ENCODE results near the gene HDAC4. TPM values are rescaled to one million over a fixed set of nuclear protein-coding genes. Genes with fewer than 3 reads are reported as not detected.

HDAC4 gene
- total and polyA plus RNA-seq, 2 of the 8 experiments (the other 6 are each of a cell fraction or from before 2014, with no cell fraction given): 15.4 to 31.5 TPM

DNA sequence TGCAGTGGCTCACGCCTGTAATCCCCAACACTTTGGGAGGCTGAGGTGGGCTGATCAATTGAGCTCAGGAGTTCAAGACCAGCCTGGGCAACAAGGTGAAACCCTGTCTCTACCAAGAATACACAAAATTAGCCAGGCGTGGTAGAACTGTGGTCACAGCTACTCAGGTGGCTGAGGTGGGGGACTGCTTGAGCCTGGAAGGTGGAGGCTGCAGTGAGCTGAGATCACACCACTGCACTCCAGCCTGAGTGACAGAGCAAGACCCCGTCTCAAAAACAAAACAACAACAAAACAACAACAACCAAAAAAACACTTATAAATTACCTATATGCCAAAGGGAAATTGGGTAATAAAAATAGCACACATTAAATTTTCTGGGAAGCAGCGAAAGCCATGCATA lies 141.6 kb downstream of the HDAC4 start:
- Histone ChIP-seq H2BK20ac (ENCODE audit: low read length) (no peak overlapping the region), H3K4me1 (replicated peaks in 1 of 4; ENCODE audit: control insufficient read depth in 3 of 4, insufficient read depth in 4 of 4, low read length in 3 of 4) (peaks cover 0 to 7% (median 2%) of the 10 kb centered on the region in 4 experiments; a peak in 3 of 7 replicates), H2AK5ac (ENCODE audit: low read depth, low read length) (no peak overlapping the region), H4K91ac (replicated peaks; ENCODE audit: insufficient read length, low read length) (no peak overlapping the region), H4K8ac (ENCODE audit: extremely low read depth, insufficient read depth, low read length) (no peak overlapping the region), H4K20me1 (replicated peaks in 1 of 2; ENCODE audit: control insufficient read depth in 1 of 2, insufficient read depth in 2 of 2, low read length in 2 of 2) (peaks cover 7 to 10% of the 10 kb centered on the region in 2 experiments), H3K79me1 (ENCODE audit: low read depth, low read length) (peaks cover 16% of the 10 kb centered on the region), H3K27ac (ENCODE audit: low read depth, low read length) (no peak overlapping the region), H3K9ac (replicated peaks in 1 of 4; ENCODE audit: extremely low read depth in 1 of 4, low read depth in 3 of 4, low read length in 3 of 4) (no peak overlapping the region), H2AFZ (ENCODE audit: low read length) (no peak overlapping the region), H3K18ac (ENCODE audit: extremely low read depth, low read length) (no peak overlapping the region), H3K27me3 (replicated peaks in 1 of 4; ENCODE audit: control insufficient read depth in 3 of 4, extremely low read depth in 1 of 4, insufficient read depth in 3 of 4, low read length in 3 of 4) (no peaks in the 10 kb centered on the region; a peak in 2 of 7 replicates), H2BK120ac (replicated peaks; ENCODE audit: low read depth, low read length) (no peak overlapping the region), H4K5ac (ENCODE audit: insufficient read length, low read depth, low read length) (no peak overlapping the region), H3K9me3 (ENCODE audit: insufficient read depth in 2 of 2, low read depth in 1 of 2, low read length in 1 of 2) (0 out of 4 replicates have a peak, but pooled peaks cover 0 to 7% of the 10 kb centered on the region in 2 experiments), H2BK5ac (ENCODE audit: low read depth, low read length) (no peak overlapping the region), H3K36me3 (ENCODE audit: control insufficient read depth in 2 of 4, insufficient read depth in 4 of 4, low read length in 3 of 4) (no peaks in the 10 kb centered on the region), H3K14ac (ENCODE audit: insufficient read length) (no peak overlapping the region), H2BK15ac (ENCODE audit: low read length) (no peak overlapping the region), H3K23me2 (ENCODE audit: low read depth, low read length) (no peaks in the 10 kb centered on the region), H3K56ac (replicated peaks; ENCODE audit: insufficient read length, low read depth, low read length) (no peak overlapping the region), H3K23ac (ENCODE audit: insufficient read length) (no peak overlapping the region), H2BK12ac (ENCODE audit: low read depth, low read length) (no peak overlapping the region), H3K4me3 (ENCODE audit: extremely low read depth in 1 of 4, insufficient read depth in 2 of 4, low read depth in 3 of 4, low read length in 4 of 4) (no peak overlapping the region), H3K4me2 (ENCODE audit: insufficient read depth in 1 of 2, low read depth in 2 of 2, low read length in 2 of 2) (no peak overlapping the region), H3K79me2 (ENCODE audit: control insufficient read depth in 1 of 2, insufficient read depth in 2 of 2, low read length in 2 of 2) (peaks cover 0 to 89% of the 10 kb centered on the region in 2 experiments; a peak in 2 of 4 replicates), H3K4ac (replicated peaks; ENCODE audit: insufficient read length, low read depth, low read length) (no peak overlapping the region)
- CTCF ChIA-PET (ENCODE audit: partially characterized antibody): interaction anchor here (1.4 kb wide), 1 partner anchor 9 kb away, joined by 3 read pairs; no protein-coding TSS in a partner anchor
- FAIRE-seq: no peak
- DNase-seq (ENCODE audit: low read depth in 1 of 2, low spot score in 2 of 2): no peak
- WGBS, 2 experiments (ENCODE audit: extremely low coverage in 1 of 2, insufficient coverage in 1 of 2, insufficient read length in 1 of 2, insufficient replicate concordance in 2 of 2, low coverage in 1 of 2, low lambda C conversion rate in 2 of 2, missing lambda C conversion rate in 1 of 2): 94% methylated on average over 4 of the region's 4 CpGs; no CpG with 5 or more reads in 1 of the 2 experiments
- POLR2A ChIA-PET (ENCODE audit: partially characterized antibody): no interaction called here
- TF ChIP-seq EGR1 (IDR thresholded peaks at IDR 0.05; ENCODE audit: borderline replicate concordance, low read depth, low read length) (no peak), RXRA (IDR thresholded peaks at IDR 0.05; ENCODE audit: insufficient read depth, low read depth, low read length) (no peak), CBX8 (IDR thresholded peaks at IDR 0.05; ENCODE audit: borderline replicate concordance, low read depth, low read length) (no peak), KDM5A (IDR thresholded peaks at IDR 0.05; ENCODE audit: low read length) (no peak), RFX5 (IDR thresholded peaks at IDR 0.05; ENCODE audit: borderline replicate concordance, low read depth, low read length) (no peak), ATF2 (IDR thresholded peaks at IDR 0.05; ENCODE audit: low read length) (no peak), SP1 (IDR thresholded peaks at IDR 0.05; ENCODE audit: low read depth, low read length) (no peak), TCF12 (IDR thresholded peaks at IDR 0.05; ENCODE audit: low read depth, low read length) (no peak)

Measured in H1 (cell line).